ENCODE measurements around the gene PDXDC1.
"Not testable (repeated sequence)": the region's sequence is repeated elsewhere in the genome, so short reads cannot be mapped to it uniquely, and the experiment has no call there.

The PDXDC1 gene

GRCh38 chr16:14974656-14975417 lies at the start of gene PDXDC1:
TSS of gene PDXDC1 (plus strand) at chr16:14975026. CDS start at chr16:14975200, 174 bp downstream.
- DNase-seq (ENCODE audit: low spot score): peak; percentile 89

- DNase-seq (ENCODE audit: low spot score): peak; percentile 2
These were observed 46.6 kb upstream of the PDXDC1 start for GRCh38 chr16:14928064-14928714.

- not testable (repeated sequence) for DNase-seq (ENCODE audit: low spot score)
These were observed 45.6 kb upstream of the PDXDC1 start for GRCh38 chr16:14929176-14929575.

GRCh38 chr16:14930246-14930645 lies 44.6 kb upstream of the PDXDC1 start:
- DNase-seq (ENCODE audit: low spot score): not testable (repeated sequence)

GRCh38 chr16:14930971-14931370 lies 43.9 kb upstream of the PDXDC1 start:
- not testable (repeated sequence) for DNase-seq (ENCODE audit: low spot score)

- not testable (repeated sequence) for DNase-seq (ENCODE audit: low spot score)
These were observed 42.0 kb upstream of the PDXDC1 start for GRCh38 chr16:14932581-14933375.

- not testable (repeated sequence) for DNase-seq (ENCODE audit: low spot score)
These were observed 37.7 kb upstream of the PDXDC1 start, which contains the start of gene NPIPA1 for GRCh38 chr16:14937143-14937542. TSS of gene NPIPA1 (plus strand) at chr16:14937443. CDS start at chr16:14937443, 0 bp downstream.

- DNase-seq (ENCODE audit: low spot score): not testable (repeated sequence)
These were observed 36.8 kb upstream of the PDXDC1 start for GRCh38 chr16:14937994-14938393.

- not testable (repeated sequence) for DNase-seq (ENCODE audit: low spot score)
These were observed 32.1 kb upstream of the PDXDC1 start for GRCh38 chr16:14942686-14943085.

GRCh38 chr16:14955546-14956231 lies 19.1 kb upstream of the PDXDC1 start:
- no peak for DNase-seq (ENCODE audit: low spot score)

- DNase-seq (ENCODE audit: low spot score): no peak
These were observed 17.1 kb upstream of the PDXDC1 start for GRCh38 chr16:14957576-14958322.

GRCh38 chr16:14958323-14958600 lies 16.6 kb upstream of the PDXDC1 start:
- no peak for DNase-seq (ENCODE audit: low spot score)

GRCh38 chr16:14958970-14959369 lies 15.9 kb upstream of the PDXDC1 start:
- DNase-seq (ENCODE audit: low spot score): no peak

GRCh38 chr16:14961405-14962186 lies 13.2 kb upstream of the PDXDC1 start:
- DNase-seq (ENCODE audit: low spot score): no peak

GRCh38 chr16:14963281-14964173 lies 11.3 kb upstream of the PDXDC1 start:
- no peak for DNase-seq (ENCODE audit: low spot score)

- no peak for DNase-seq (ENCODE audit: low spot score)
These were observed 9.5 kb upstream of the PDXDC1 start for GRCh38 chr16:14965328-14965727.

GRCh38 chr16:14969795-14970194 lies 5.0 kb upstream of the PDXDC1 start:
- DNase-seq (ENCODE audit: low spot score): not testable (repeated sequence)

GRCh38 chr16:14971621-14972228 lies 3.1 kb upstream of the PDXDC1 start:
- DNase-seq (ENCODE audit: low spot score): not testable (repeated sequence)

- not testable (repeated sequence) for DNase-seq (ENCODE audit: low spot score)
These were observed 972 bp upstream of the PDXDC1 start for GRCh38 chr16:14973785-14974322.

All from putamen (tissue), 1 donor.